ENCODE results near the gene CTSW.

DNA sequence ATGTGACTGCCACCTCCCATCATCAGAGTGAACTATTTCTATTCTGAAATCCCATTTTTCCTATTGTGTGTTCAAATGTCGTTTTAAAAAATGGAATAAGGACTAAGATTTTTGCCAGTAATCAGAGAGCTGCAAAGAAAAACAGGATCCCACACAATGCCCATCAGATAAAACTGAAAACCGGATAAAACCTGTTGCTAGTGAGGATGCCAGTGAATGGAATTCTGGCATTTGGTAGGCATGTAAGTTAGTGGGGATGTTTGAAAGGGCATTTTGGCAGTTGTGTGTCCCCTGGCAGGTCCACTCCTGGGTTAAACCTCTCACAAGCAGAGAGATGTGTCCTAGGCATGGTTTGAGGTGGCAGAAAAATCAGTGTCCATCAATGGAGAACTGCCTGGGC, 45.8 kb downstream of the CTSW start:
- TF ChIP-seq NFE2L1 (CRISPR knock-in tag; IDR thresholded peaks at IDR 0.05) = no peak
- no peak for TF ChIP-seq JUN (CRISPR knock-in tag; IDR thresholded peaks at IDR 0.05)
